Left lobe of liver (tissue), 2 donors: ENCODE measurements around the gene AXIN1. TPM values are rescaled to one million over a fixed set of nuclear protein-coding genes. Genes with fewer than 3 reads are reported as not detected.
"Not testable (repeated sequence)": the region's sequence is repeated elsewhere in the genome, so short reads cannot be mapped to it uniquely, and the experiment has no call there.

Experiments
- ATAC-seq: fragments of 200-7000 bp; cut with Tn5 transposase; one replicate; pipeline ENCODE4 v1.9.1; 2020; ENCODE audit warnings: mild to moderate bottlenecking, moderate library complexity
- DNase-seq: peaks from one replicate; pipeline ENCODE4 v3.0.0-alpha.2; 2020; ENCODE audit warnings: low spot score
- total RNA-seq: library from RNA; stranded (reverse); gene quantifications from one replicate; pipeline ENCODE4 v1.2.1, GENCODE V29; 2021
- donor health status: DM: no; HTN: no; CAD: no; lungs with moderate emphysema.
- donor health status: DM: no; HTN: yes; CAD: no.

Gene AXIN1
- total RNA-seq, 1 donor from 2014 or later, result 8.5 TPM

- peak; percentile 49 for DNase-seq
- no peak for ATAC-seq
These were observed 18.5 kb upstream of the AXIN1 start for GRCh38 chr16:370979-371514.

GRCh38 chr16:370443-370842 is 17.9 kb upstream of the AXIN1 start, which contains the start of gene MRPL28:
MRPL28 (minus strand) TSS chr16:370538; CDS start chr16:370218, 320 bp downstream.
- DNase-seq (peak; percentile 95), ATAC-seq (peak; percentile 95)

- ATAC-seq (peak; percentile 7), DNase-seq (peak; percentile 44)
These were observed 17.4 kb upstream of the AXIN1 start for GRCh38 chr16:369866-370436.

- DNase-seq, result no peak
These were observed 16.8 kb upstream of the AXIN1 start for GRCh38 chr16:369275-369865.

GRCh38 chr16:368388-369158 is 16.1 kb upstream of the AXIN1 start:
- no peak for DNase-seq
- ATAC-seq, result no peak

More at GRCh38 chr16:369275-369865, 16.8 kb upstream of the AXIN1 start:
- ATAC-seq, result no peak

- DNase-seq (no peak), ATAC-seq (no peak)
These were observed 14.9 kb upstream of the AXIN1 start for GRCh38 chr16:367333-367903.

GRCh38 chr16:366476-366875 is 14.0 kb upstream of the AXIN1 start:
- ATAC-seq (no peak), DNase-seq (no peak)

- ATAC-seq, result no peak
- DNase-seq, result no peak
These were observed 12.3 kb upstream of the AXIN1 start for GRCh38 chr16:364595-365491.

GRCh38 chr16:363766-364490 is 11.4 kb upstream of the AXIN1 start:
- DNase-seq (no peak), ATAC-seq (no peak)

GRCh38 chr16:363110-363765 is 10.7 kb upstream of the AXIN1 start:
- DNase-seq, result no peak

GRCh38 chr16:362702-362999 is 10.1 kb upstream of the AXIN1 start:
- ATAC-seq, DNase-seq: not testable (repeated sequence)

More at GRCh38 chr16:363110-363765, 10.7 kb upstream of the AXIN1 start:
- no peak for ATAC-seq

- ATAC-seq (peak; percentile 91), DNase-seq (peak; percentile 73)
These were observed 9.6 kb upstream of the AXIN1 start for GRCh38 chr16:361872-362701.

- peak; percentile 44 for DNase-seq
- no peak for ATAC-seq
These were observed 8.9 kb upstream of the AXIN1 start for GRCh38 chr16:361341-361871.

GRCh38 chr16:360698-361336 is 8.3 kb upstream of the AXIN1 start:
- DNase-seq (no peak), ATAC-seq (no peak)

GRCh38 chr16:359871-360697 is 7.6 kb upstream of the AXIN1 start:
- ATAC-seq, result no peak
- DNase-seq, result no peak

GRCh38 chr16:359067-359763 is 6.7 kb upstream of the AXIN1 start:
- DNase-seq (peak; percentile 47), ATAC-seq (no peak)
